Amygdala (tissue), 56 donors: Measurements from ENCODE around the gene SARS2.
"Not testable (repeated sequence)": the region's sequence is repeated elsewhere in the genome, so short reads cannot be mapped to it uniquely, and the experiment has no call there.

Source experiments
- DNase-seq, 56 donors: peaks; one replicate each; lab custom pipeline; 2025; lab: John Stamatoyannopoulos, UW

Gene SARS2

DNA sequence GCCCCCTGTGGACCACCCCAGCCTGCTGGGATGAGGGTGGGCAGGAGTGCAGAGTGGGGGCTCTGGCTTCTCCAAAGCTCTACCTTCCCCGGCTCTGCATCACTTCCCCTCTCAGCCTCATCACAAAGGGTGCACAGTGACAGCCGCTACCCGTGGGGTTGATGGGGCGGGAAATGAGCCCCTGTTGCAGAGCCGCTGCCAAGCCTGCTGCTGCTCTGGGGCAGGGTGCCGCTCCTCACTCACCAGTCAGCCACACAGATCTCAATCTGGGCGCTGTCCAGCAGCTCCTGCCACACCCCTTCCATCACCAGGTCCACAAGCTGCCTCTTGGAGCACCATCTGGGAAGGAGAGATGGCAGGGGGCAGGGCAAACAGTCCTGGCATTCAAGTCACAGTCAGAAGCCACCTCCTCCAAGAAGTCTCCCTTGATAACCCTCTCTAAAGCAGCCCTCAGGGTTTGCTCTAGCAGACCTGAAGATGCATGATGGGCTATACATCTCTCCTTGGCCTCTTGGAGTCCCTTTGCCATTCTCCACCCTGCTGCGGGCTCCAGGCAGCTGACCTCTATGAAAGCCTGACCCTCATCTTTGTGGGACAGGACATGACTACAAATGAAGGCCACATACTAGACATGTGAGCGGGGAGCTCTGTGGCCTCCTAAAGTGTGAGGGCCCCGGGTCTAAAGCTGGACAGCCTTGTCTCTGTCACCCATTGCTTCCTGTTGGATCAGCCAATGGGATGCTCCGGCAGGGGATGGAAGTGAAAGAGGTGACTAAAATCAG, 15.9 kb upstream of the SARS2 start:
- DNase-seq: no peak

GRCh38 chr19:38945562-38946228, 15.1 kb upstream of the SARS2 start:
- peak in 1 of 56 donors; percentile 9 for DNase-seq

DNA sequence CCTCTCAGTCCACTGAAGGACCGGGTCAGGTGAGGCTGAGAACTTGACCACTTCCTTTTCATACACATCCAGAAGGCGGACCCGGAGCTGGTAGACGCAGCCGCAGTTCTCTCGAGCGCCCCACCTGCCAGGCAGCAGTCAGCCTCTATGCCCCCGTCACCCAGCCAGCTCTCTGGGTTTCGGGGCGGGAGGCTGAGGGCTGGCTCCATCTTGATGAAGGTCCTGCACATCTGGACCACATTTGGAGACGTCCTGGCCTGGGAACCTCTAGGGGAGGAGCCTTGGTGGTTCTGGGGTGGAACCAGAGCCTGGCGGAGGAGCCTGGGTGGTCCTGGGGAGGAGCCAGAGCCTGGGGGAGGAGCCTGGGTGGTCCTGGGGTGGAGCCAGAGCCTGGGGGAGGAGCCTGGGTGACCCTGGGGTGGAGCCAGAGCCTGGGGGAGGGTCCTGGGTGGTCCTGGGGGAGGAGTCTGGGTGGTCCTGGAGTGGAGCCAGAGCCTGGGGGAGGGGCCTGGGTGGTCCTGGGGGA, 14.5 kb upstream of the SARS2 start:
- peak in 1 of 56 donors; percentile 10 for DNase-seq

GRCh38 chr19:38942471-38943181, 12.1 kb upstream of the SARS2 start:
- DNase-seq: no peak

- no peak for DNase-seq
These were observed 11.4 kb upstream of the SARS2 start for GRCh38 chr19:38941979-38942378.

DNA sequence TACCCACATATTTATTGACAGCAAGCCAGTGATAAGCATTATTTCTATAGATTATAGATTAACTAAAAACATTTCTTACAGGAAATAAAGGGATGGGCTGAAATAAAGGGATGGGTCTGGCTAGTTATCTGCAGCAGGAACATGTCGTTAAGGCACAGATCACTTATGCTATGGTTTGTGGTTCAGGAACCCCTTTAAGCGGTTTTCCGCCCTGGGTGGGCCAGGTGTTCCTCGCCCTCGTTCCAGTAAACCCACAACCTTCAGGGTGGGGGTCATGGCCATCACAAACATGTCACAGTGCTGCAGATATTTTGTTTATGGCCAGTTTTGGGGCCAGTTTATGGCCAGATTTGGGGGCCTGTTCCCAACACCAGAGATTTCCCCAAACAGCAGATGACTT, 10.9 kb upstream of the SARS2 start:
- DNase-seq: not testable (repeated sequence)

DNA sequence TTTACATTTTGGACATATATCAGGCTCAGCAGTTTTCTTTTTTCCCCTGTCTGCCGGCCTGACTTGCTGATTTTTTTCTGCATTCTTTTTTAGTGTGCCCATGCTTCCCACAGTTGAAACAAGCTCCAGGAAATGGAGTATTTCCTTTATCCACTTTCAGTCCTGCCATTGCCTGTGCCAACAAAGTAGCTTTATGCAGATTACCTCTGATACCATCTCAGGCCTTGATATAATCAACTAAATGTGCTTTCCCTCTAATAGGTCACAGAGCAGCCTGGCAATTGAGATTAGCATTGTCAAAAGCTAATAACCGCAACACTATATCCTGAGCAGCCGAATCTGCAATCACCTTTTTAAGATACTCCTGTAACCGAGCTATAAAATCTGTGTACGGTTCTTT, 9.4 kb upstream of the SARS2 start:
- no peak for DNase-seq

- no peak for DNase-seq
These were observed 3.0 kb upstream of the SARS2 start for GRCh38 chr19:38933544-38933943.

DNA sequence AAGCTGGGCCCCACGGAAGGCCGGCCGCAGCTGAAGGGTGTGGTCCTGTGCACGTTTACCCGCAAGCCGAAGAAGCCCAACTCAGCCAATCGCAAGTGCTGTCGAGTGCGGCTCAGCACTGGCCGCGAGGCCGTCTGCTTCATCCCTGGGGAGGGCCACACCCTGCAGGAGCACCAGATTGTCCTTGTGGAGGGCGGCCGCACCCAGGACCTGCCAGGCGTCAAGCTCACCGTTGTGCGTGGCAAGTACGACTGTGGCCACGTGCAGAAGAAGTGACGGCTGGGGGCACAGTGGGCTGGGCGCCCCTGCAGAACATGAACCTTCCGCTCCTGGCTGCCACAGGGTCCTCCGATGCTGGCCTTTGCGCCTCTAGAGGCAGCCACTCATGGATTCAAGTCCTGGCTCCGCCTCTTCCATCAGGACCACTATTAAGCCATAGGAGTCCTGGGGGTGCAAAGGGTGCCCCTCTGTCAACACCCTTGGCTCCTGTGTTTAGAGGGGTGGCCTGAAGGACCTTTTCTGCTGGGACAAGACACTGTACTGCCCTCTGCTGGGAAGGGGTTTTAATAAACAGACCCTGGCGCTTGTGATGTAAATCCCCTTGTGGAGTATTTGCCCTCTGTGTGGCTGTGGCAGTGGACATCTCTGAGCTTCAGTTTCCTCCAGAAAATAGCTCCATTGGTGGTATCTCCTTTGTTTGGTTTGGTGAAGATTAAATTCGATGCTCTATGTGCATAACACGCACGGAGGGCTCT, 2.0 kb upstream of the SARS2 start:
- DNase-seq: no peak

- no peak for DNase-seq
These were observed 894 bp upstream of the SARS2 start for GRCh38 chr19:38931521-38931793.

DNA sequence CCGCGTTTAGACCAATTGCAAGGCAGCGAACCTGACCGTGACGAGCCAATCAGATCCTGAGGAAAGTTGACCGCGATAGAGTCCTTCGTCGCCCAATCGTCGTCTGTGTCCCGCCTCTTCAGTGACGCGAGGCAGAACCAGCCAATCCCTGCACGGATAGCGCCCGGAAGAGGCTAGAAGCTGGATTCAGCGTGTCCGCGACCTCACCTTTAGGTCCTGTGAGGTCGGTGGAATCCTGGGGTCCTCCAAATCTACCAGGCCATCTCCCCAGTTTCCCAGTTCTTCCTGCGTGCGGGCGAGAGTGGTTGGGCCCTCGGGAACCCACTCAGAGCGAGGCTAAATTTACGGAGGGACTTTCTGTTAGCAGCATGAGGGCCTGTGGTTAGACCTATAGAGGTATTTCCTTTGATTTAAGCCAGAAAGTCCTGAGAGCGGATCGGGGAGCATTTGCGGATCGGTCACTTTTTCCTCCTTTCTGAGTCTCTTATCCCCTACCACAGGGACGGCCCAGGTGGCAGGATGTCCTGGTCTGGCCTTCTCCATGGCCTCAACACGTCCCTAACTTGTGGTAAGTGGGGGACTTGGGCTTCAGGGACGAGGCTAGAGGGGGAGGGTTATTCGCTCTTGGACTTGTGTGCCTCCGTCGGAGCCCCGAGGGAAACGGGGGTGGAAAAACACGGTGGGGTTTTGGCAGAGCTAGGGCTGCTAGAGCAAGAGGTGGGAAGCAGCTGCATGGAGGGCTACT, 385 bp upstream of the SARS2 start, which contains the start of gene MRPS12:
Gene MRPS12, plus strand, starts transcription at position 169 of the 745 bp plus-strand sequence. Its CDS starts 351 bp downstream, at position 520.
- peak in 45 of 56 donors; percentile 92 to 99 (median 98) for DNase-seq

DNA sequence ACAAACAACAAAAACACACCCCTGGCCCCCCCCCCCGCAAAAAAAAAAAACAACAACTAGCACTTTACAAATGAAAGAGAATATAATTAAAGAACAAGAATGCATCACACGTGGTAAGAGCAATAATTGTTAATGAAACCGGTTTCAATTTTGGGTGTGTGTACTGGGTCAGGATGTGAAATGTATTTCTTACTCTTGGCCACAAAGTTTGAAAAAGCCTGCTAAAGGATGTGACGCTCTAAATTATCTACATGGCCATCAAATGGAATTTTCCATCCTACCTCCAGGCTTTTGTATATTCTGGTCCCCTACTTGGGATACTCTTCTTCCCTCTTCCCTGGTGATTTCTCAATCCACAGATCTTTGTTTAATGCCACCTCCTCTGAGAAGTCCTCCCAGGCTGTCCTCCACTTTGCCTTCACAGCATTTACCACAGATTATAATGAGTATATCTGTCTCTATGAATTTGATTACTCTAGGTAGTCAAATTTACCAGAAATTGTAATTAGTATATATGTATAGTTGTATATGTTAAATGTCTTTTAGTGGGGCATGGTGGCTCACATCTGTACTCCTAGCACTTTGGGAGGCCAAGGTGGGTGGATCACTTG, 2.1 kb downstream of the SARS2 start:
- no peak for DNase-seq

DNA sequence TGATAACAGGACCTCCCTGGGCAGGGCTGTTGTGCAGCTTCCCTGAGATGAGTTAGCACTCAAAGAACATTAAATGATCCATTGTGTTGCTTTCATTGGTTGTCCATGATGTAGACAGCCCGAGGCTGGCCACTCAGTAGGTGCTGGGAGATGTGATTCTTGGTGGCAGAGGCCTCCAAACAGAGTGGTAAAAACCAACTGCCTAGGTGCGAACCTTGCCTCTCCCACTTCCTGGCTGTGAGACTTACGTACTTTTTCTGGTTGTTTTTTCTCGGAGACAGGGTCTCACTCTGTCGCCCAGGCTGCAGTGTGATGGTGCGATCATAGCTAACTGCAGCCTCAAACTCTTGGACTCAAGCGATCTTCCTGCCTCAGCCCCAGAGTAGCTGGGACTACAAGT, 6.2 kb downstream of the SARS2 start:
- DNase-seq: no peak

DNA sequence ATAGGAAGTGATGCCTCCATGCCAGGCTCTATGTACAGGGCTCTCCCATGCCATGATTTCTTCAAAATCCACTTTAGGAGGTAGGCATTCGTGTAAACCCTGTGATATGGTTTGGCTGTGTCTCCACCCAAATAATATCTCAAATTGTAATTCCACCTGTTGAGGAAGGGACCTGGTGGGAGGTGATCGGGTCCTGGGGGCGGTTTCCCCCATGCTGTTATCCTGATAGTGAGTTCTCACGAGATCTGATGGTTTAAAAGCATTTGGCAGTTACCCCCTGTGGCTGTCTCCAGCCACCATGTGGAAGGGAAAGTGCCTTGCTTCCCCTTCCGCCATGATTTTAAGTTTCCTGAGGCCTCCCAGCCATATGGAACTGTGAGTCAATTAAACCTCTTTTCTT, 8.1 kb downstream of the SARS2 start:
- DNase-seq: no peak

DNA sequence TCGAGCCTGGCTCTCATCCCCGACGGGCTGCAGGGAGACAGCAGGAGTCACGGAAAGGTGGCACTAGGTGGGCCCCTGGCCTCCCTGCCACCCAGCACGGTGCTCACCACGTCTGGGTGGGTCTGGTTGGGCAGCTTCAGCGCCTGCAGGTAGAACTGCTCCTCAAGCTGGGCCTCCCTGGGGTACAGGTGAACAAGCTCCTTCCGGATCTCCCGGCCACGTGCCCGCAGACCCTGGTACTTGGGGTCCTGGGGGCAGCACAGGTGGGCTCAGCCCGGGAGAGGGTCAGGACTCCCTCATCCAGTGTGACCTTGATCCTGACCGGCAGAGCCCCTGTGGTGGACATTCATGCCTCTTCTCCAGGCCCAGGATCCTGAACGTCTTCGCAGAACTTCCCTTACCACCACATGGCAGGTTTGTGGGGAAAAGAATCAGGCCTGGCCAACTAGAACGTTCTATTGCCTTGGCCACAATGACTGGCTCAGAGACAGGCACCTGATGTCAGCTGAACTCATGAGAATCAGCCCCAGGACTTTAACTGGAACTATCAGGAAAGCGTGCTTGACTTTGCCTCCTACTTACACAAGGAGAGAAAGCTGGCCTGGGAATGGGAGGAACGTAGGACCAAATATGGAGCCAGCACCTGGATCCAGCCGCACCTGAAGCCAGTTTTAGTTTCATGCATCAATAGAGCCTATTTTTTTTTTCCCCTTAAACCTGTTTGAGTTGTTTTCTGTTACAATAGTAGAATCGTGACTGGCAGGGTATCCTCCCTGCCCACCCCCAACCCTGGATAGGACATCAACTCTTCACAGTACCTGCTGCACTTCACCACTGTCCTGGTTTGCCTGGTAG, 8.9 kb downstream of the SARS2 start:
- DNase-seq: no peak

DNA sequence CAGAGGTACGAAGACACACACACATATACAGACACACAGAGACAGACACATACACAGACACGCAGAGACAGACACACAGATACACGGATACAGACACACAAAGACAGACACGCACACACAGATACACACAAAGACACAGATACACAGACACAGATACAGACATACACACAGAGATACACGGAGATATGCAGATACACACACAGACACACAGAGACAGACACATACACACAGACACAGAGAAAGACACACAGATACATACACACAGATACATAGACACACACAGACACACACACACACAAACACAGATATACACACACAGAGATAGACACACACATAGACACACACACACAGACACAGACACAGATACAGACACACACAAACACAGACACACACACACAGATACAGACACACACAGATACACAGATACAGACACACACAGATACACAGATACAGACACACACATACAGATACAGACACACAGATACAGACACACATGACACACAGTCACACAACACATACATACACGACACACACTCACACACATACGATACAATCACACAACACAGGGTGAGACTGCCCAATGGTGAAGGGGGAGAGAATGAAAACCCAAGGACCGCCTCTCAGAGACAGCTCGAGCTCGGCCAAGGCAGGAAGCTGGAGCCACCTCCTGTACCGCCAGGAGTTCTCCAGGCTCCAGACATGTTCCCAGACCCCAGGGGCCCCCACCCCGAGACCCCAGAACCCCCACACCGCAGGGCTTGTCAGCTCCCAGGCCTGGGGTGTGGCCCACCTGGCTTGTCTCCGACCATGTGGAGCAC, 9.8 kb downstream of the SARS2 start:
- no peak for DNase-seq

DNA sequence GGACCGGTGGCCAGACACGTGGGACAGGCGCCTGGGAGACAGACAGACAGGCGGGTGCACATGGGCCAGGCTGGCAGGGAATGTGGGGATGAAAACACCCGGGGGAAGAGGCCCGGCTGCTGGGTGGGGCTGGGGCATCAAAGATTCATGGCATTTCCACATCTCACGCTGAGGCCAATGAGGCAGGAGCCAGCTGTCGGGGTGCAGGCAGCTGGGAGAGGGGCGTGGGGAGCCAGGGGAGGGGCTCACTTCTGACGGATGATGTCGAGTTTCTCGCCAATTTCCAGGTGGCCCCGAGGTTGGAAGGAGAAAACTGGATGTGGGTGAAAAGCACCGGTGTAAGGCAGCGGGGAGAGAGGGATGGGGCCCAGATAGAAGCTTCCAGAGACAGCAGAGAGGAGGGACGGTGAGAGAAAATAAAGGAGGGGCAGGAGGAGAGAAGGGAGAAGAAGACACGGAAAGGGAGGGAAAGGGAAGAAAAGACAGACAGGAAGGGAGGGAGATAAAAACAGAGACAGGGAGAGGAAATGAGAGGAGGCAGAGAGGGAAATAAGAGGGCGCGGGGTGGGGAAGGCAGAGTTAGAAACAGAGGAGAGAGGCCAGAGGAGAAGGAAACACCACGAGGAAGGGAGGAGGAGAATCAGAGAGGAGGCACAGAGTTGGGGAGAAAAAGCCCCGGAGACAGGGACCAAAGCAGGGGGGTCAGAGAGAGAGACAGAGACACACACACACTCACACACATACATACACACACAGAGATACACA, 10.5 kb downstream of the SARS2 start:
- no peak for DNase-seq
